ENCODE measurements around the gene CTCF. TPM values are rescaled to one million over a fixed set of nuclear protein-coding genes. Genes with fewer than 3 reads are reported as not detected.

The CTCF gene
- polyA plus RNA-seq, 1 experiment: 24.4 TPM

DNA sequence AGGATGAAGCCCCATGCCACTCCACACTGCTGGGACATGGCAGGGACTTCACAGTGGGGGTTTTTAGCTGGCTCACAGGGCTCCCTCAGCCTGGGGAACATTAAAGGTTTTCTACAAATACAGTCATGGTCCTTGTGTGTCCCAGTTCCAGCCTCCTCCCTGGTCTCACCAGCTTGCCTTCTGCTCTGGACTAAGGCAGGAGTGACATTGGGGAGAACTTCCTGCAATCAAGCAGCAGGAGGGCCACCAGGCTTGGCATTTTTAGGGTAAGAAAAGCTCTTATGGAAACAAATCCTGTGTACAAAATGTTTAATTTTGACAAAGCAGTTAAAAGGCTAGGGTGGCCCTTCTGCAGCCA is 100.3 kb downstream of the CTCF start:
- no peak overlapping the region for H3K4me3 ChIP-seq (ENCODE audit: low read depth, low read length)
- CTCF ChIA-PET: interaction anchor here (0.5 to 11.4 kb wide), 4 partner anchors 88 to 178 kb away, joined by 3 to 181 read pairs (median 6); no protein-coding TSS in a partner anchor
- H3K27ac ChIP-seq (ENCODE audit: low read depth, low read length): no peak overlapping the region
- no peak for DNase-seq (ENCODE audit: low read depth, low spot score)
- POLR2A ChIA-PET: interaction anchor here (0.6 kb wide), 1 partner anchor 199 kb away, joined by 4 read pairs; no protein-coding TSS in a partner anchor
- H3K9me3 ChIP-seq (ENCODE audit: control insufficient read depth, insufficient read depth, low read length): no peaks in the 10 kb centered on the region; the same call in 1 of the 2 replicates
- TF ChIP-seq, protein P1, sequence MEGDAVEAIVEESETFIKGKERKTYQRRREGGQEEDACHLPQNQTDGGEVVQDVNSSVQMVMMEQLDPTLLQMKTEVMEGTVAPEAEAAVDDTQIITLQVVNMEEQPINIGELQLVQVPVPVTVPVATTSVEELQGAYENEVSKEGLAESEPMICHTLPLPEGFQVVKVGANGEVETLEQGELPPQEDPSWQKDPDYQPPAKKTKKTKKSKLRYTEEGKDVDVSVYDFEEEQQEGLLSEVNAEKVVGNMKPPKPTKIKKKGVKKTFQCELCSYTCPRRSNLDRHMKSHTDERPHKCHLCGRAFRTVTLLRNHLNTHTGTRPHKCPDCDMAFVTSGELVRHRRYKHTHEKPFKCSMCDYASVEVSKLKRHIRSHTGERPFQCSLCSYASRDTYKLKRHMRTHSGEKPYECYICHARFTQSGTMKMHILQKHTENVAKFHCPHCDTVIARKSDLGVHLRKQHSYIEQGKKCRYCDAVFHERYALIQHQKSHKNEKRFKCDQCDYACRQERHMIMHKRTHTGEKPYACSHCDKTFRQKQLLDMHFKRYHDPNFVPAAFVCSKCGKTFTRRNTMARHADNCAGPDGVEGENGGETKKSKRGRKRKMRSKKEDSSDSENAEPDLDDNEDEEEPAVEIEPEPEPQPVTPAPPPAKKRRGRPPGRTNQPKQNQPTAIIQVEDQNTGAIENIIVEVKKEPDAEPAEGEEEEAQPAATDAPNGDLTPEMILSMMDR (IDR thresholded peaks at IDR 0.05; ENCODE audit: low read depth, low read length): no peak
- H3K27me3 ChIP-seq (ENCODE audit: control insufficient read depth, insufficient read depth, low read length): no peaks in the 10 kb centered on the region

DNA sequence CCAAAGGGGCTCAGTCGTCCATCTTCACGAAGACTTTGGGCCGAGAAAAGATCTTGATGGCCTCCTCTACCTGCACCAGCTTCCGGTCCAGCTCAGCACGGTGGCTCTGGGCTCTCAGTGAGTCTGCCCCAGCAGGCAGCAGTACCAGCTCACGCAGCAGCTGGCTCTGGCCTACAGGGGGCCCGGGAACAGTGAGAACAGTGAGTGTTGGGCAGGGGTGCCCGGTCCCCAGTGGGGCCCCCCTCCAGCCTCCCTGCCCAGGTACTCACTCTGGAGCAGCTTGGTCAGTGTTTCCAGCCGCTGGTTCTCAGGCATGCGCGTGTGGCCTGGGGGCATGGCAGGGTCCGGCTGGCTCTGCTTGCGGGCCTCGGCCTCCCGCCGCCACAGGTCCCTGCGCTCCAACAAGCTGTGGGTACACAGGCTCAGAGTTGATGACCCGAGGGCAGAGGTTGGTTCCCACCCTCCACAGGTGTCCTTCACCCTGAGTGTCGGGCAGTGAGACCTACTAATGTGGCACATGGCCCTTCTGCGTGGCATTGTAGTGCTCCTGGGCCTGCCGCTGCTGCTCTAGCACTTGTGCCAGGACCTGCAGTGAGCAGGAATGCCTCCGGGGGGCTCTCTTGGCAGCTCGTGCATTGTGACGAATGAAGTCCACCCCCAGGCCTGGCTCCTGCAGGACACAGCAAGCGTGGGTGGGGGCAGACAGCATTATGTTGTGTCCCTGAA is 101.0 kb downstream of the CTCF start:
- no peak for DNase-seq (ENCODE audit: low read depth, low spot score)

DNA sequence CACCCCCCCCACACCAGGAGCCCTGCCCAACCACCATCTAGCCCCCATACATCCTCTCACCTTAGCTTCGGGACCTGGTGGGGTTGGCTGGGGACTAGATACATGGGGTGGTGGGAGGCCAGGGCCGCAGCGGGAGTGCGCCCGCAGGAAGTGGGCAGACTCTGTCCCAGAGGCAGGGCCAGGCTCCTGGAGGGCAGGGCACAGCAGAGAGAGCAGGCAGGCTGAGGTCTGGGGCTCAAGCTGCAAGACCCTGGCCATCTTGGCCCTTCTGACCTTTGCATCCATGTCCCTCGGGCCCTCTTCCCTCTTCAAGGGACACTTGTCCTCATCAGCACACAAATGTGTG is 101.5 kb downstream of the CTCF start:
- no peak overlapping the region for H3K4me3 ChIP-seq (ENCODE audit: low read depth, low read length)
- TF ChIP-seq, protein P1 (IDR thresholded peaks at IDR 0.05; ENCODE audit: low read depth, low read length): no peak
- ChIA-PET CTCF (interaction anchor here (0.9 to 11.4 kb wide), 2 partner anchors 117 to 141 kb away, joined by 3 to 181 read pairs; no protein-coding TSS in a partner anchor), POLR2A (no interaction called here)
- no peaks in the 10 kb centered on the region; the same call in 1 of the 2 replicates for H3K9me3 ChIP-seq (ENCODE audit: control insufficient read depth, insufficient read depth, low read length)
- H3K27me3 ChIP-seq (ENCODE audit: control insufficient read depth, insufficient read depth, low read length): no peaks in the 10 kb centered on the region
- no peak for DNase-seq (ENCODE audit: low read depth, low spot score)
- no peak overlapping the region for H3K27ac ChIP-seq (ENCODE audit: low read depth, low read length)

More for the DNA sequence above, 101.0 kb downstream of the CTCF start:
- ChIA-PET POLR2A (interaction anchor here (0.6 kb wide), 1 partner anchor 200 kb away, joined by 4 read pairs; no protein-coding TSS in a partner anchor), CTCF (interaction anchor here (0.5 to 11.4 kb wide), 4 partner anchors 89 to 141 kb away, joined by 3 to 181 read pairs (median 6); no protein-coding TSS in a partner anchor)
- no peak overlapping the region for H3K27ac ChIP-seq (ENCODE audit: low read depth, low read length)
- H3K4me3 ChIP-seq (ENCODE audit: low read depth, low read length): no peak overlapping the region
- no peaks in the 10 kb centered on the region for H3K27me3 ChIP-seq (ENCODE audit: control insufficient read depth, insufficient read depth, low read length)
- TF ChIP-seq, protein P1 (IDR thresholded peaks at IDR 0.05; ENCODE audit: low read depth, low read length): peak; percentile 14
- H3K9me3 ChIP-seq (ENCODE audit: control insufficient read depth, insufficient read depth, low read length): no peaks in the 10 kb centered on the region; the same call in 1 of the 2 replicates

DNA sequence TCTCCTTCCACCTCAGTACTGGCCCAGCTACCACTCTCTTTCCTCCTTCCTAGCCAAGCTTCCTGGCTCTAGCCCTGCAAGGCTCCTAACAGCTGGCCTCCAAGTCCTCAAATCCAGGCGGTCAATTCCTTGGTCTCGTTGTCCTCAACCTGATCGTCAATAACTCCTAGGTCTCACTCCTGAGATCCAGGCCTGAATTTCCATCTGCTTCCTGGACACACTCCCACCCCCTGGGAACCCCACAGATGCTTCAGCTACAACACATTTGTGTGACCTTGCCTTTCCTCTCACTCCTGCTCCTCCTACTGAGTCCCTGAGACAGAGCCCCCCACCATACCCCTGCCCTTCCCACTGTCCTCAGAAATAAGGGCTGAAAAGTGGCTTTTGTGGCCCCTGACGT is 101.9 kb downstream of the CTCF start:
- TF ChIP-seq, protein P1 (IDR thresholded peaks at IDR 0.05; ENCODE audit: low read depth, low read length): no peak
- Histone ChIP-seq H3K4me3 (ENCODE audit: low read depth, low read length) (no peak overlapping the region), H3K27me3 (ENCODE audit: control insufficient read depth, insufficient read depth, low read length) (no peaks in the 10 kb centered on the region), H3K27ac (ENCODE audit: low read depth, low read length) (no peak overlapping the region), H3K9me3 (ENCODE audit: control insufficient read depth, insufficient read depth, low read length) (no peaks in the 10 kb centered on the region; the same call in 1 of the 2 replicates)
- DNase-seq (ENCODE audit: low read depth, low spot score): no peak
- ChIA-PET POLR2A (no interaction called here), CTCF (interaction anchor here (0.9 to 11.4 kb wide), 2 partner anchors 117 to 142 kb away, joined by 3 to 181 read pairs; no protein-coding TSS in a partner anchor)

DNA sequence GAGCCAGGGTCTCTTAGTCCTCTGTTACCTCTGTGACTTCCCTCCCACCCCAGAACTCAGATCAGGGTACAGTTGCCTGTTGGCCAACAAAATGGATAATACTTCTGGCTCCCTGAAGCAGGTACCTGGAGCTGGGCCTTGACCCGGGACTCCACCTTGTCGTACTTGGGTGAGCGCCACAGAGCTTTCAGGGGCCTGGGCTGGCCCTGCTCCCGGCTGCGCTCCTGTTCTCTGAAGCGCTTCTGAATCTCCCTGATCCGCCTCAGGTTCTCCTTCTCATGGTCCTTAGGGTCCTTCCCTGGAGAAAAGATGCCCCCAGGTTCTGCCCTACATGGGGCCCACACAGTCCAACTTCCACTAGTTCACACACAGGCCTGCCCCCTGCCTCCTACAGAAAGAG is 102.5 kb downstream of the CTCF start:
- H3K27me3 ChIP-seq (ENCODE audit: control insufficient read depth, insufficient read depth, low read length): no peaks in the 10 kb centered on the region
- no peak for DNase-seq (ENCODE audit: low read depth, low spot score)
- H3K9me3 ChIP-seq (ENCODE audit: control insufficient read depth, insufficient read depth, low read length): no peaks in the 10 kb centered on the region; the same call in 1 of the 2 replicates
- POLR2A ChIA-PET: no interaction called here
- H3K27ac ChIP-seq (ENCODE audit: low read depth, low read length): no peak overlapping the region
- H3K4me3 ChIP-seq (ENCODE audit: low read depth, low read length): no peak overlapping the region
- CTCF ChIA-PET: interaction anchor here (0.9 to 11.4 kb wide), 2 partner anchors 118 to 142 kb away, joined by 3 to 181 read pairs; no protein-coding TSS in a partner anchor
- TF ChIP-seq, protein P1 (IDR thresholded peaks at IDR 0.05; ENCODE audit: low read depth, low read length): no peak
